HepG2 (cell line): ENCODE measurements around the gene CISH. TPM values are rescaled to one million over a fixed set of nuclear protein-coding genes. Genes with fewer than 3 reads are reported as not detected.

Source experiments
- BHLHE40 ChIP-seq: IDR thresholded peaks from 2 replicates; pipeline ENCODE4 v1.6.1; 2011; ENCODE audit warnings: low read length, improper control_type of control experiment
- DR1 ChIP-seq: sonication (generic); formaldehyde crosslinking; IDR thresholded peaks from 2 replicates; pipeline ENCODE4 v1.8.0; 2021; ENCODE audit warnings: mild to moderate bottlenecking, missing genetic modification reagents, inconsistent platforms
- FOSL2 ChIP-seq: sonication (generic); formaldehyde crosslinking; IDR thresholded peaks from 2 replicates; pipeline ENCODE4 v1.4.0; 2020; ENCODE audit warnings: missing genetic modification reagents
- HNRNPL ChIP-seq: fragments of 200-400 bp; formaldehyde crosslinking; IDR thresholded peaks from 2 replicates; pipeline ENCODE4 v1.6.1; 2017; ENCODE audit warnings: mild to moderate bottlenecking, low read depth, low read length
- KDM2A ChIP-seq: sonication (generic); formaldehyde crosslinking; IDR thresholded peaks from 2 replicates; pipeline ENCODE4 v1.4.0; 2020; ENCODE audit warnings: low read depth, missing genetic modification reagents, borderline replicate concordance
- KLF6 ChIP-seq: IDR thresholded peaks from 2 replicates; pipeline ENCODE4 v1.8.0; 2016; ENCODE audit warnings: missing biosample characterization, missing genetic modification reagents
- MIXL1 ChIP-seq: IDR thresholded peaks from 2 replicates; pipeline ENCODE4 v1.6.1; 2016
- NFE2L2 ChIP-seq: fragments of 150-350 bp; IDR thresholded peaks from 2 replicates; pipeline ENCODE4 v1.6.1; 2014; ENCODE audit warnings: low read length
- RAD21 ChIP-seq: fragments of 450-650 bp; formaldehyde crosslinking; IDR thresholded peaks from 2 replicates; pipeline ENCODE4 v1.5.0; 2020; ENCODE audit warnings: mild to moderate bottlenecking
- RAD51 ChIP-seq: fragments of 450-650 bp; IDR thresholded peaks from 2 replicates; pipeline ENCODE4 v1.6.1; 2016; ENCODE audit warnings: borderline replicate concordance
- RORA ChIP-seq: sonication (generic); formaldehyde crosslinking; IDR thresholded peaks from 2 replicates; pipeline ENCODE4 v1.5.0; 2020; ENCODE audit warnings: mild to moderate bottlenecking, missing genetic modification reagents, moderate library complexity
- SAP130 ChIP-seq: IDR thresholded peaks from 2 replicates; pipeline ENCODE4 v1.6.1; 2016; ENCODE audit warnings: low read depth
- SMARCE1 ChIP-seq: fragments of 450-650 bp; IDR thresholded peaks from 2 replicates; pipeline ENCODE4 v1.6.1; 2017; ENCODE audit warnings: borderline replicate concordance
- STAG1 ChIP-seq: sonication (generic); formaldehyde crosslinking; IDR thresholded peaks from 2 replicates; pipeline ENCODE4 v1.4.0; 2020; ENCODE audit warnings: missing genetic modification reagents
- TBP ChIP-seq: sonication (generic); formaldehyde crosslinking; IDR thresholded peaks from 2 replicates; pipeline ENCODE4 v1.5.0; 2020; ENCODE audit warnings: missing genetic modification reagents
- ZBTB21 ChIP-seq: sonication (generic); formaldehyde crosslinking; IDR thresholded peaks from 2 replicates; pipeline ENCODE4 v1.4.0; 2020; ENCODE audit warnings: missing genetic modification reagents
- ZBTB3 ChIP-seq: sonication (generic); formaldehyde crosslinking; IDR thresholded peaks from 2 replicates; pipeline ENCODE4 v1.4.0; 2020; ENCODE audit warnings: low read depth, mild to moderate bottlenecking, moderate library complexity, missing genetic modification reagents, borderline replicate concordance
- ZFP82 ChIP-seq: sonication (generic); formaldehyde crosslinking; IDR thresholded peaks from 2 replicates; pipeline ENCODE4 v1.5.1; 2020; ENCODE audit warnings: mild to moderate bottlenecking, missing genetic modification reagents, borderline replicate concordance
- ZNF143 ChIP-seq: sonication (generic); formaldehyde crosslinking; IDR thresholded peaks from 2 replicates; pipeline ENCODE4 v1.4.0; 2020; ENCODE audit warnings: missing genetic modification reagents
- ZNF205 ChIP-seq: IDR thresholded peaks from 2 replicates; pipeline ENCODE4 v1.6.1; 2018; ENCODE audit warnings: missing biosample characterization, missing genetic modification reagents
- ZNF230 ChIP-seq: sonication (generic); formaldehyde crosslinking; IDR thresholded peaks from 2 replicates; pipeline ENCODE4 v1.4.0; 2020; ENCODE audit warnings: mild to moderate bottlenecking, missing genetic modification reagents
- ZNF768 ChIP-seq: sonication (generic); formaldehyde crosslinking; IDR thresholded peaks from 2 replicates; pipeline ENCODE4 v1.4.0; 2020; ENCODE audit warnings: missing genetic modification reagents
- ZNF780A ChIP-seq: sonication (generic); formaldehyde crosslinking; IDR thresholded peaks from 2 replicates; pipeline ENCODE4 v1.8.0; 2022; ENCODE audit warnings: mild to moderate bottlenecking, missing genetic modification reagents, moderate library complexity
- ZNF83 ChIP-seq: sonication (generic); formaldehyde crosslinking; IDR thresholded peaks from 2 replicates; pipeline ENCODE4 v1.4.0; 2020; ENCODE audit warnings: missing genetic modification reagents, mild to moderate bottlenecking, borderline replicate concordance
- ZSCAN25 ChIP-seq: sonication (generic); formaldehyde crosslinking; IDR thresholded peaks from 2 replicates; pipeline ENCODE4 v1.8.0; 2022; ENCODE audit warnings: mild to moderate bottlenecking, missing genetic modification reagents
- polyA plus RNA-seq, 8 experiments: library from polyadenylated mRNA; depleted of rRNA in 3 of 8; stranded (reverse) in 7 of 8; unstranded in 1 of 8; fragments of >200 nt; fragmentation: Illumina TruSeq in 4 of 8; extraction: Trizol in 4 of 8; gene quantifications; 2 replicates each; pipeline versions ENCODE4 v1.2.1 to v1.2.3, GENCODE V29; 2011 to 2016; ENCODE audit warnings: low read depth in 4 of 8, missing spikeins in 1 of 8, mixed read lengths in 1 of 8; ENCODE audit not compliant: insufficient read depth in 1 of 8
- total RNA-seq, 5 experiments: library from RNA; depleted of rRNA; stranded (reverse); fragments of >200 nt; fragmentation: Illumina TruSeq; extraction: Trizol; gene quantifications; 2 replicates each; pipeline ENCODE4 v1.2.3, GENCODE V29; 2016; ENCODE audit warnings: low read depth in 1 of 5
- TF ChIP-seq, protein P1 (sequence below): sonication (generic); formaldehyde crosslinking; IDR thresholded peaks from 2 replicates; pipeline ENCODE4 v1.4.0; 2020; ENCODE audit warnings: missing genetic modification reagents, borderline replicate concordance
- TF ChIP-seq, protein P2 (sequence below): sonication (generic); formaldehyde crosslinking; IDR thresholded peaks from 2 replicates; pipeline ENCODE4 v1.9.0; 2021; ENCODE audit warnings: missing genetic modification reagents, borderline replicate concordance
- TF ChIP-seq, protein P3 (sequence below): sonication (generic); formaldehyde crosslinking; IDR thresholded peaks from 2 replicates; pipeline ENCODE4 v1.4.0; 2020; ENCODE audit warnings: missing genetic modification reagents

The CISH gene
- total and polyA plus RNA-seq, 2 of the 13 experiments (the other 11 are each of a cell fraction or from before 2014, with no cell fraction given) = 0.91 to 1.5 TPM

DNA sequence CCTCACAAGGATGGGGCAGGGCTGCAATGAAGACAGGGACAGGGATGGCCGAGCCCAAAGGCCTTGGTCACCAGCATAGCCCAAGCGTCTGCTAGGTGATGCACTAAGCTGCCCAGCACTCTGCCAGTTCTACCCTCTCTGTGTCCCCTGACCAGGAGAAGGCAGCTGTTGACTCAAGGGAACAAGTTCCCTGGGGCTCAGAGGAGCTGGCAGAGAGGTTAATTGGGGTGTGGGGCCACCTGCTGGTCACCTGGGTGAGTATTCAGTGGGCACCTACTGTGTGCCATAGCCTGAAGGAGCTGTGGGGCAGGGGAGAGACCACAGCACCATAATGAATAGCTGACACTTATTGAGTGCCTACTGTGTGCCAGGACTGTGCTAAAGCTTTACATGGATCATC is 41.1 kb upstream of the CISH start (continued):
- TF ChIP-seq ZNF230 (CRISPR knock-in tag) = no peak
- TF ChIP-seq, protein P1, sequence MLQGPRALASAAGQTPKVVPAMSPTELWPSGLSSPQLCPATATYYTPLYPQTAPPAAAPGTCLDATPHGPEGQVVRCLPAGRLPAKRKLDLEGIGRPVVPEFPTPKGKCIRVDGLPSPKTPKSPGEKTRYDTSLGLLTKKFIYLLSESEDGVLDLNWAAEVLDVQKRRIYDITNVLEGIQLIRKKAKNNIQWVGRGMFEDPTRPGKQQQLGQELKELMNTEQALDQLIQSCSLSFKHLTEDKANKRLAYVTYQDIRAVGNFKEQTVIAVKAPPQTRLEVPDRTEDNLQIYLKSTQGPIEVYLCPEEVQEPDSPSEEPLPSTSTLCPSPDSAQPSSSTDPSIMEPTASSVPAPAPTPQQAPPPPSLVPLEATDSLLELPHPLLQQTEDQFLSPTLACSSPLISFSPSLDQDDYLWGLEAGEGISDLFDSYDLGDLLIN (CRISPR knock-in tag) = no peak
- no peak for TF ChIP-seq ZNF83
- TF ChIP-seq, protein P2, sequence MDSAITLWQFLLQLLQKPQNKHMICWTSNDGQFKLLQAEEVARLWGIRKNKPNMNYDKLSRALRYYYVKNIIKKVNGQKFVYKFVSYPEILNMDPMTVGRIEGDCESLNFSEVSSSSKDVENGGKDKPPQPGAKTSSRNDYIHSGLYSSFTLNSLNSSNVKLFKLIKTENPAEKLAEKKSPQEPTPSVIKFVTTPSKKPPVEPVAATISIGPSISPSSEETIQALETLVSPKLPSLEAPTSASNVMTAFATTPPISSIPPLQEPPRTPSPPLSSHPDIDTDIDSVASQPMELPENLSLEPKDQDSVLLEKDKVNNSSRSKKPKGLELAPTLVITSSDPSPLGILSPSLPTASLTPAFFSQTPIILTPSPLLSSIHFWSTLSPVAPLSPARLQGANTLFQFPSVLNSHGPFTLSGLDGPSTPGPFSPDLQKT (CRISPR knock-in tag) = no peak
- TF ChIP-seq ZNF143 = no peak
- TF ChIP-seq BHLHE40 = no peak
- TF ChIP-seq SAP130 (CRISPR knock-in tag) = no peak
- TF ChIP-seq RAD21 (CRISPR knock-in tag) = peak; percentile 65
- TF ChIP-seq ZNF780A (CRISPR knock-in tag) = no peak
- peak; percentile 36; the same call in 1 of the 2 replicates for TF ChIP-seq MIXL1 (CRISPR knock-in tag)
- no peak for TF ChIP-seq ZBTB21 (CRISPR knock-in tag)
- no peak for TF ChIP-seq ZSCAN25 (CRISPR knock-in tag)
- TF ChIP-seq ZFP82 (CRISPR knock-in tag) = no peak
- TF ChIP-seq RAD51 = no peak
- no peak for TF ChIP-seq KLF6 (CRISPR knock-in tag)
- TF ChIP-seq ZNF768 (CRISPR knock-in tag) = peak; percentile 79
- TF ChIP-seq ZBTB3 (CRISPR knock-in tag) = no peak
- TF ChIP-seq ZNF205 (CRISPR knock-in tag) = no peak
- TF ChIP-seq TBP (CRISPR knock-in tag) = no peak
- peak; percentile 17; the same call in 1 of the 2 replicates for TF ChIP-seq FOSL2 (CRISPR knock-in tag)
- TF ChIP-seq DR1 (CRISPR knock-in tag) = no peak
- TF ChIP-seq, protein P3, sequence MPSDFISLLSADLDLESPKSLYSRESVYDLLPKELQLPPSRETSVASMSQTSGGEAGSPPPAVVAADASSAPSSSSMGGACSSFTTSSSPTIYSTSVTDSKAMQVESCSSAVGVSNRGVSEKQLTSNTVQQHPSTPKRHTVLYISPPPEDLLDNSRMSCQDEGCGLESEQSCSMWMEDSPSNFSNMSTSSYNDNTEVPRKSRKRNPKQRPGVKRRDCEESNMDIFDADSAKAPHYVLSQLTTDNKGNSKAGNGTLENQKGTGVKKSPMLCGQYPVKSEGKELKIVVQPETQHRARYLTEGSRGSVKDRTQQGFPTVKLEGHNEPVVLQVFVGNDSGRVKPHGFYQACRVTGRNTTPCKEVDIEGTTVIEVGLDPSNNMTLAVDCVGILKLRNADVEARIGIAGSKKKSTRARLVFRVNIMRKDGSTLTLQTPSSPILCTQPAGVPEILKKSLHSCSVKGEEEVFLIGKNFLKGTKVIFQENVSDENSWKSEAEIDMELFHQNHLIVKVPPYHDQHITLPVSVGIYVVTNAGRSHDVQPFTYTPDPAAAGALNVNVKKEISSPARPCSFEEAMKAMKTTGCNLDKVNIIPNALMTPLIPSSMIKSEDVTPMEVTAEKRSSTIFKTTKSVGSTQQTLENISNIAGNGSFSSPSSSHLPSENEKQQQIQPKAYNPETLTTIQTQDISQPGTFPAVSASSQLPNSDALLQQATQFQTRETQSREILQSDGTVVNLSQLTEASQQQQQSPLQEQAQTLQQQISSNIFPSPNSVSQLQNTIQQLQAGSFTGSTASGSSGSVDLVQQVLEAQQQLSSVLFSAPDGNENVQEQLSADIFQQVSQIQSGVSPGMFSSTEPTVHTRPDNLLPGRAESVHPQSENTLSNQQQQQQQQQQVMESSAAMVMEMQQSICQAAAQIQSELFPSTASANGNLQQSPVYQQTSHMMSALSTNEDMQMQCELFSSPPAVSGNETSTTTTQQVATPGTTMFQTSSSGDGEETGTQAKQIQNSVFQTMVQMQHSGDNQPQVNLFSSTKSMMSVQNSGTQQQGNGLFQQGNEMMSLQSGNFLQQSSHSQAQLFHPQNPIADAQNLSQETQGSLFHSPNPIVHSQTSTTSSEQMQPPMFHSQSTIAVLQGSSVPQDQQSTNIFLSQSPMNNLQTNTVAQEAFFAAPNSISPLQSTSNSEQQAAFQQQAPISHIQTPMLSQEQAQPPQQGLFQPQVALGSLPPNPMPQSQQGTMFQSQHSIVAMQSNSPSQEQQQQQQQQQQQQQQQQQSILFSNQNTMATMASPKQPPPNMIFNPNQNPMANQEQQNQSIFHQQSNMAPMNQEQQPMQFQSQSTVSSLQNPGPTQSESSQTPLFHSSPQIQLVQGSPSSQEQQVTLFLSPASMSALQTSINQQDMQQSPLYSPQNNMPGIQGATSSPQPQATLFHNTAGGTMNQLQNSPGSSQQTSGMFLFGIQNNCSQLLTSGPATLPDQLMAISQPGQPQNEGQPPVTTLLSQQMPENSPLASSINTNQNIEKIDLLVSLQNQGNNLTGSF (CRISPR knock-in tag) = no peak
- TF ChIP-seq KDM2A = peak; percentile 36; the same call in 1 of the 2 replicates
- TF ChIP-seq NFE2L2 = no peak
- peak; percentile 85 for TF ChIP-seq STAG1 (CRISPR knock-in tag)
- no peak for TF ChIP-seq SMARCE1
- TF ChIP-seq RORA (CRISPR knock-in tag) = no peak
- no peak for TF ChIP-seq HNRNPL
